Left cardiac atrium (tissue), 4 donors: ENCODE data around the gene PAX2. TPM values are rescaled to one million over a fixed set of nuclear protein-coding genes. Genes with fewer than 3 reads are reported as not detected.
A peak's percentile ranks its signal among the peaks of the same experiment; 100 is the strongest.

Experiments
- ATAC-seq, 2 donors: fragments of 200-7000 bp; cut with Tn5 transposase; one replicate each; pipeline ENCODE4 v1.9.1; 2020; ENCODE audit warnings: mild to moderate bottlenecking in 2 of 2, moderate library complexity in 2 of 2
- DNase-seq: peaks from one replicate; pipeline ENCODE4 v3.0.0-alpha.2; 2020
- intact Hi-C, 2 donors: fragments of 100-400 bp; cut with DNase I; formaldehyde crosslinking; loops; one replicate each; pipeline versions ENCODE4 v1.14.1 to v1.15.1; 2022 to 2023
- total RNA-seq, 2 donors: library from RNA; stranded (reverse); fragmentation: NEBNext Ultra II Directional; extraction: Animal tissue kit (Norgen Biotek cat#: 25700); gene quantifications; one replicate each; pipeline ENCODE4 v1.2.1, GENCODE V29; 2021
- donor health status: DM: no; HTN: yes; CAD: no.
- donor health status: DM: no; HTN: yes; CAD: no; lungs with severe emphysema.
- donor health status: DM: yes; HTN: yes; CAD: no.
- donor health status: Dilated cardiomyopathy.

Gene PAX2
- total RNA-seq, 2 donors from 2014 or later: not detected

- no peak for DNase-seq
- intact Hi-C loops: no loop called here
- no peak for ATAC-seq
Measured at GRCh38 chr10:100723180-100723579, 22.2 kb upstream of the PAX2 start.

- DNase-seq: no peak
Measured at GRCh38 chr10:100723770-100724530, 21.4 kb upstream of the PAX2 start.

GRCh38 chr10:100724531-100725027 lies 20.8 kb upstream of the PAX2 start:
- ATAC-seq (no peak), DNase-seq (no peak)
- intact Hi-C loops: no loop called here

More at GRCh38 chr10:100723770-100724530, 21.4 kb upstream of the PAX2 start:
- ATAC-seq: no peak
- intact Hi-C loops: no loop called here

- ATAC-seq: no peak
- intact Hi-C loops: no loop called here
- no peak for DNase-seq
Measured at GRCh38 chr10:100725071-100725471, 20.3 kb upstream of the PAX2 start.

- ATAC-seq: no peak
- intact Hi-C loops: no loop called here
- DNase-seq: no peak
Measured at GRCh38 chr10:100725869-100726426, 19.4 kb upstream of the PAX2 start.

- ATAC-seq (no peak), DNase-seq (no peak)
- intact Hi-C loops: no loop called here
Measured at GRCh38 chr10:100727808-100728207, 17.6 kb upstream of the PAX2 start.

GRCh38 chr10:100728928-100729861 lies 16.2 kb upstream of the PAX2 start:
- intact Hi-C loops: no loop called here
- no peak for DNase-seq
- ATAC-seq: peak in 1 of 2 donors; percentile 35

- DNase-seq (no peak), ATAC-seq (no peak)
- intact Hi-C loops: no loop called here
Measured at GRCh38 chr10:100729862-100730724, 15.3 kb upstream of the PAX2 start.

- intact Hi-C loops: no loop called here
- no peak for DNase-seq
- ATAC-seq: peak; percentile 18 to 57
Measured at GRCh38 chr10:100730725-100731406, 14.5 kb upstream of the PAX2 start.

GRCh38 chr10:100731407-100732240 lies 13.8 kb upstream of the PAX2 start:
- no peak for ATAC-seq
- intact Hi-C loops: no loop called here
- no peak for DNase-seq

GRCh38 chr10:100732241-100732596 lies 13.2 kb upstream of the PAX2 start:
- intact Hi-C loops: no loop called here
- DNase-seq (no peak), ATAC-seq (no peak)

- ATAC-seq (no peak), DNase-seq (no peak)
- intact Hi-C loops: no loop called here
Measured at GRCh38 chr10:100733329-100733728, 12.1 kb upstream of the PAX2 start.

GRCh38 chr10:100734295-100735086 lies 10.9 kb upstream of the PAX2 start:
- DNase-seq (no peak), ATAC-seq (no peak)
- intact Hi-C loops: no loop called here

- no peak for ATAC-seq
- DNase-seq: no peak
- intact Hi-C loops: no loop called here
Measured at GRCh38 chr10:100735087-100735336, 10.4 kb upstream of the PAX2 start.

GRCh38 chr10:100735337-100736143 lies 9.8 kb upstream of the PAX2 start:
- DNase-seq: no peak
- intact Hi-C loops: no loop called here
- no peak for ATAC-seq

- intact Hi-C loops: no loop called here
- no peak for ATAC-seq
- DNase-seq: no peak
Measured at GRCh38 chr10:100736144-100736808, 9.1 kb upstream of the PAX2 start.
